Cardiac muscle cell (in vitro differentiated cells and primary cell): ENCODE measurements around the gene CORO7. TPM values are rescaled to one million over a fixed set of nuclear protein-coding genes. Genes with fewer than 3 reads are reported as not detected.

ENCODE experiments used
- DNase-seq, 2 donors: peaks; one replicate each; pipeline versions ENCODE4 v3.0.0 to v3.0.0-alpha.2; 2010 to 2017; ENCODE audit warnings: low read depth in 1 of 2, low spot score in 1 of 2
- H3K27ac ChIP-seq: fragments of 200-600 bp; sonication (generic); 2 replicates; pipeline ENCODE4 v1.5.1; 2016
- H3K27me3 ChIP-seq: fragments of 200-600 bp; sonication (generic); 2 replicates; pipeline ENCODE4 v1.6.0; 2016; ENCODE audit warnings: control low read depth
- H3K36me3 ChIP-seq: fragments of 200-600 bp; sonication (generic); 2 replicates; pipeline ENCODE4 v1.5.1; 2016; ENCODE audit warnings: control low read depth
- H3K4me1 ChIP-seq: fragments of 200-600 bp; sonication (generic); 2 replicates; pipeline ENCODE4 v1.8.1; 2017; ENCODE audit warnings: low read depth, mild to moderate bottlenecking, mixed run types
- H3K4me3 ChIP-seq: fragments of 200-600 bp; sonication (generic); 2 replicates; pipeline ENCODE4 v1.5.1; 2016; ENCODE audit warnings: mild to moderate bottlenecking
- H3K9me3 ChIP-seq: fragments of 200-600 bp; sonication (generic); 2 replicates; pipeline ENCODE4 v1.5.1; 2017; ENCODE audit warnings: low read depth, mild to moderate bottlenecking, control low read depth
- CTCF ChIP-seq: IDR thresholded peaks from 2 replicates; pipeline ENCODE4 v1.5.1; 2012; ENCODE audit warnings: low read depth, mild to moderate bottlenecking, low read length
- polyA plus RNA-seq: library from polyadenylated mRNA; unstranded; fragments of >200 nt; fragmentation: Nextera tagmentation; extraction: Ambion mirVana; gene quantifications from 2 replicates; pipeline ENCODE4 v1.2.1, GENCODE V29; 2016
- total RNA-seq: library from RNA; depleted of rRNA; stranded (reverse); fragments of >200 nt; gene quantifications from 2 replicates; pipeline ENCODE4 v1.2.3, GENCODE V29; 2016

Gene CORO7
- total and polyA plus RNA-seq, 2 experiments from 2014 or later = 62.1 to 66.5 TPM

GRCh38 chr16:4380119-4381063, 36.0 kb downstream of the CORO7 start:
- H3K4me3 ChIP-seq = no peak overlapping the region
- H3K36me3 ChIP-seq = no peaks in the 10 kb centered on the region
- peak overlapping the region; percentile 50 for H3K27ac ChIP-seq
- no peak for TF ChIP-seq CTCF
- H3K4me1 ChIP-seq = peaks cover 29% of the 10 kb centered on the region
- no peak for DNase-seq
- no peaks in the 10 kb centered on the region for H3K9me3 ChIP-seq
- H3K27me3 ChIP-seq = no peaks in the 10 kb centered on the region

DNA sequence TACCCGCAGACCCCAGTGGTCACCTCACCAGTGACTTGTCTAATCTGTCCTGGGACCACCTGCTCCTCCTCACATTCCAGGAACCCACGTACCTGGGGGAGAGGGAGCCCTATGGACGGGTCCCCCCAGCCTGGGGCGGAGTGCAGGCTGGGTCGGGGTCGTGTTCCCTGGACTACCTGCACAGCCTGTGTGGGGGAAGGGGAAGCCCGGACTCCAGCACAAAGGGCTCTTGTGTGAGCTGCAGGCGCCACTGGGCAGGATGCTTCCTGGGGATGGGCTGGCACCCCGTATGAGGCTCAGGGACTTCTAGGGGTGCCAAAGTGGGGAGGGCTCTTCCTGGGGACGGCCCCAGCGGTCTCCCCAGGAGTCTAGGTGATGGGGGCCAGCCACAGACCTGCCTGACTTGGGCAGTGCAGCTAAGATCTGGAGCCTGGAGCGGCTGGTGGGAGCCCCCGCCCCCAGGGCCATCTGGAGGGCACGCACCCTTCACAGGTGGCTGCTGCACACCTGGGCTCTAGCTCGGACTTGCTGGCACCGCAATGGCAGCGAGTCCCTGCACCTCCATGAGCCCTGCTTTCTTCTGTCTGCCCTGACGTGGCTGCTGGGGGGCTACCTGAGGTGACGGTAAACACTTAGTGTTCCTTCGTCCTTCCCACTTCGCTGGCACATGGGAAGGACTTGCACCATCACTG, 37.3 kb downstream of the CORO7 start:
- no peak for TF ChIP-seq CTCF

GRCh38 chr16:4378161-4378666, 38.2 kb downstream of the CORO7 start:
- no peak for DNase-seq
- TF ChIP-seq CTCF = no peak
- peak overlapping the region; percentile 34 for H3K27ac ChIP-seq
- H3K36me3 ChIP-seq = no peaks in the 10 kb centered on the region
- H3K9me3 ChIP-seq = no peaks in the 10 kb centered on the region
- peaks cover 43% of the 10 kb centered on the region for H3K4me1 ChIP-seq
- H3K27me3 ChIP-seq = no peaks in the 10 kb centered on the region
- no peak overlapping the region for H3K4me3 ChIP-seq

More for the DNA sequence above, 37.3 kb downstream of the CORO7 start:
- no peaks in the 10 kb centered on the region for H3K27me3 ChIP-seq
- peaks cover 36% of the 10 kb centered on the region for H3K4me1 ChIP-seq
- peak overlapping the region; percentile 34 for H3K27ac ChIP-seq
- H3K9me3 ChIP-seq = no peaks in the 10 kb centered on the region
- no peak overlapping the region for H3K4me3 ChIP-seq
- no peaks in the 10 kb centered on the region for H3K36me3 ChIP-seq
- no peak for DNase-seq

- peaks cover 49% of the 10 kb centered on the region for H3K4me1 ChIP-seq
- H3K27me3 ChIP-seq = no peaks in the 10 kb centered on the region
- TF ChIP-seq CTCF = peak; percentile 4
- peak overlapping the region; percentile 34 for H3K27ac ChIP-seq
- no peak for DNase-seq
- H3K36me3 ChIP-seq = no peaks in the 10 kb centered on the region
- H3K4me3 ChIP-seq = no peak overlapping the region
- no peaks in the 10 kb centered on the region for H3K9me3 ChIP-seq
Observed at GRCh38 chr16:4377573-4378154, 38.7 kb downstream of the CORO7 start.

GRCh38 chr16:4376893-4377572, 39.4 kb downstream of the CORO7 start:
- no peak for TF ChIP-seq CTCF
- H3K4me3 ChIP-seq = no peak overlapping the region
- no peak for DNase-seq
- H3K4me1 ChIP-seq = peaks cover 49% of the 10 kb centered on the region
- no peaks in the 10 kb centered on the region for H3K36me3 ChIP-seq
- peak overlapping the region; percentile 34 for H3K27ac ChIP-seq
- H3K9me3 ChIP-seq = no peaks in the 10 kb centered on the region
- no peaks in the 10 kb centered on the region for H3K27me3 ChIP-seq
